Endodermal cell (in vitro differentiated cells): ENCODE measurements around the gene FAM177A1. TPM values are rescaled to one million over a fixed set of nuclear protein-coding genes. Genes with fewer than 3 reads are reported as not detected.
A peak's percentile ranks its signal among the peaks of the same experiment; 100 is the strongest.

Source experiments
- DNase-seq: peaks from one replicate; pipeline ENCODE4 v3.0.0-alpha.2; 2017
- H3K27ac ChIP-seq: 2 replicates; pipeline ENCODE4 v1.5.1; 2013; ENCODE audit warnings: mild to moderate bottlenecking, low read depth, low read length, moderate library complexity
- H3K27me3 ChIP-seq: 2 replicates; pipeline ENCODE4 v1.6.1; 2013; ENCODE audit warnings: mild to moderate bottlenecking, low read length, moderate library complexity; ENCODE audit not compliant: insufficient read depth, control insufficient read depth, poor library complexity, severe bottlenecking
- H3K36me3 ChIP-seq: 2 replicates; pipeline ENCODE4 v1.7.0; 2013; ENCODE audit warnings: mild to moderate bottlenecking, low read length, moderate library complexity; ENCODE audit not compliant: control insufficient read depth, insufficient read depth
- H3K4me1 ChIP-seq: one replicate; pipeline ENCODE4 v1.7.0; 2013; ENCODE audit warnings: low read length; ENCODE audit not compliant: control insufficient read depth, insufficient read depth
- H3K4me3 ChIP-seq: 2 replicates; pipeline ENCODE4 v1.5.1; 2013; ENCODE audit warnings: mild to moderate bottlenecking, low read length, moderate library complexity
- H3K9ac ChIP-seq: 2 replicates; pipeline ENCODE4 v1.6.1; 2013; ENCODE audit warnings: mild to moderate bottlenecking, low read length, moderate library complexity; ENCODE audit not compliant: poor library complexity, severe bottlenecking; ENCODE audit errors: extremely low read depth
- H3K9me3 ChIP-seq: 2 replicates; pipeline ENCODE4 v1.6.1; 2013; ENCODE audit warnings: mild to moderate bottlenecking, low read length, moderate library complexity; ENCODE audit not compliant: control insufficient read depth
- H3K27ac Mint-ChIP-seq: 2 replicates; pipeline ENCODE4 v1.8.0; 2020; ENCODE audit warnings: mixed read lengths
- H3K27me3 Mint-ChIP-seq: 2 replicates; pipeline ENCODE4 v1.8.0; 2021; ENCODE audit warnings: mild to moderate bottlenecking, mixed read lengths; ENCODE audit not compliant: insufficient read depth
- H3K36me3 Mint-ChIP-seq: 2 replicates; pipeline ENCODE4 v1.8.0; 2020; ENCODE audit warnings: low read depth, mixed read lengths
- H3K4me1 Mint-ChIP-seq: 2 replicates; pipeline ENCODE4 v1.8.0; 2020; ENCODE audit warnings: mixed read lengths
- H3K4me3 Mint-ChIP-seq: 2 replicates; pipeline ENCODE4 v1.8.0; 2020; ENCODE audit warnings: mild to moderate bottlenecking, moderate library complexity, mixed read lengths
- H3K9me3 Mint-ChIP-seq: 2 replicates; pipeline ENCODE4 v1.8.0; 2020; ENCODE audit warnings: mild to moderate bottlenecking, mixed read lengths
- WGBS, 2 experiments: methylation state at CpG; one replicate each; pipeline versions ENCODE4 v1.1.5 to v1.1.7; 2013; ENCODE audit warnings: missing lambda C conversion rate in 2 of 2, mixed read lengths in 1 of 2; ENCODE audit not compliant: insufficient coverage in 1 of 2, insufficient read length in 1 of 2; 5-methylcytosine and 5-hydroxymethylcytosine counted together
- total RNA-seq, 2 donors: library from RNA; stranded (reverse); fragmentation: NEBNext Ultra II Directional in 1 of 2; extraction: Animal tissue kit (Norgen Biotek cat#: 25700) in 1 of 2; gene quantifications; 2 replicates in 1 of 2; 3 replicates in 1 of 2; pipeline ENCODE4 v1.2.1, GENCODE V29; 2021
- TF ChIP-seq, protein P1 (sequence below): fragments of 200-600 bp; sonication (generic); conservative IDR thresholded peaks from 2 replicates; pipeline ENCODE4 v1.5.0; 2021; ENCODE audit warnings: antibody characterized with exemption, mild to moderate bottlenecking

FAM177A1 gene
- total RNA-seq, 2 donors from 2014 or later: 74.8 to 92.3 TPM

DNA sequence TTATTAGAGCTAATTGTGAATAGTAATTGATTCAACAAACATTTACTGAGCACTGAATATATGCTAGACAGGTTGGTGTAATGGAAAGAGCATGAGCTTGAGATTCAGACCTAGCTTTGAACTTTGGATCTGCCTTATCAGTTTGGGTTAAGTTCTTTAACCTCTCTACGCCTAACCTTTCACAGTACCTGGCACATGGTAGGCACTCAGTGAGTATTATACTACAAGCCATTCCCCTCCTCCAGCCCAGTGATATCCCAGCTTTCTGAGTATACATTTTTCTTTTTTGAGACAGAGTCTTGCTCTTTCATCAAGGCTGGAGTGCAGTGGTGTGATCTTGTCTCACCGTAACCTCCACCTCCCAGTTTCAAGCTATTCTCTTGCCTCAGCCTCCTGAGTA, 32.0 kb downstream of the FAM177A1 start:
- Histone ChIP-seq H3K4me3 (no peak overlapping the region), H3K4me1 (no peaks in the 10 kb centered on the region), H3K27me3 (no peaks in the 10 kb centered on the region), H3K9ac (no peak overlapping the region), H3K9me3 (peaks cover 6% of the 10 kb centered on the region), H3K27ac (no peak overlapping the region), H3K36me3 (peaks cover 74% of the 10 kb centered on the region)
- 97 to 100% methylated on average over 2 of the region's 2 CpGs for WGBS, 2 experiments
- H3K36me3 Mint-ChIP-seq: peaks cover 44% of the 10 kb centered on the region
- peak overlapping the region; percentile 18 for H3K27ac Mint-ChIP-seq
- TF ChIP-seq, protein P1, sequence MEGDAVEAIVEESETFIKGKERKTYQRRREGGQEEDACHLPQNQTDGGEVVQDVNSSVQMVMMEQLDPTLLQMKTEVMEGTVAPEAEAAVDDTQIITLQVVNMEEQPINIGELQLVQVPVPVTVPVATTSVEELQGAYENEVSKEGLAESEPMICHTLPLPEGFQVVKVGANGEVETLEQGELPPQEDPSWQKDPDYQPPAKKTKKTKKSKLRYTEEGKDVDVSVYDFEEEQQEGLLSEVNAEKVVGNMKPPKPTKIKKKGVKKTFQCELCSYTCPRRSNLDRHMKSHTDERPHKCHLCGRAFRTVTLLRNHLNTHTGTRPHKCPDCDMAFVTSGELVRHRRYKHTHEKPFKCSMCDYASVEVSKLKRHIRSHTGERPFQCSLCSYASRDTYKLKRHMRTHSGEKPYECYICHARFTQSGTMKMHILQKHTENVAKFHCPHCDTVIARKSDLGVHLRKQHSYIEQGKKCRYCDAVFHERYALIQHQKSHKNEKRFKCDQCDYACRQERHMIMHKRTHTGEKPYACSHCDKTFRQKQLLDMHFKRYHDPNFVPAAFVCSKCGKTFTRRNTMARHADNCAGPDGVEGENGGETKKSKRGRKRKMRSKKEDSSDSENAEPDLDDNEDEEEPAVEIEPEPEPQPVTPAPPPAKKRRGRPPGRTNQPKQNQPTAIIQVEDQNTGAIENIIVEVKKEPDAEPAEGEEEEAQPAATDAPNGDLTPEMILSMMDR: no peak
- no peaks in the 10 kb centered on the region for H3K4me1 Mint-ChIP-seq
- DNase-seq: no peak
- H3K4me3 Mint-ChIP-seq: no peak overlapping the region
- H3K27me3 Mint-ChIP-seq: no peaks in the 10 kb centered on the region
- no peaks in the 10 kb centered on the region for H3K9me3 Mint-ChIP-seq

DNA sequence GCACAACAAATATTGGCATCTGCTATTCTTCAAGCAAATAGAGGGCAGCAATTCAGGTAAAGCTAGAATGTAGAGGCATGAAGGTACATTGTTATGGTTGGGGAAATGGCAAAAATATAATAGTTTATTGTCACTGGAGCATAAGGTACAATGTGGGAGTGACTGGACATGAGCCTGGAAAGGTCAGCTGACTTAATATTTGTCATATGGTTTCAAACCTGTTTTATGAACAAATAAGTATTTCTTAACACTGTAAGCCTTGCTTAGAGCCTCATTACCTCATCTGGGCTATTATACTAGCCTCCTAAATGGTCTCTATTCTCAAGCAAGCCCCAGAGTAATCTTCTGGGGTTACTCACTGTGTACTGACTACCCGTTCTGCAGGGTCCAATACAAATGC, 33.7 kb downstream of the FAM177A1 start:
- Histone ChIP-seq H3K36me3 (peaks cover 73% of the 10 kb centered on the region), H3K4me1 (no peaks in the 10 kb centered on the region), H3K4me3 (no peak overlapping the region), H3K27ac (no peak overlapping the region), H3K27me3 (no peaks in the 10 kb centered on the region), H3K9ac (no peak overlapping the region), H3K9me3 (peaks cover 6% of the 10 kb centered on the region)
- WGBS, 2 experiments: 83 to 100% methylated on average over 1 of the region's 1 CpG
- Mint-ChIP-seq H3K9me3 (no peaks in the 10 kb centered on the region), H3K27me3 (no peaks in the 10 kb centered on the region), H3K4me1 (no peaks in the 10 kb centered on the region), H3K27ac (no peak overlapping the region), H3K36me3 (peaks cover 53% of the 10 kb centered on the region), H3K4me3 (no peak overlapping the region)
- no peak for DNase-seq
- TF ChIP-seq, protein P1: no peak

DNA sequence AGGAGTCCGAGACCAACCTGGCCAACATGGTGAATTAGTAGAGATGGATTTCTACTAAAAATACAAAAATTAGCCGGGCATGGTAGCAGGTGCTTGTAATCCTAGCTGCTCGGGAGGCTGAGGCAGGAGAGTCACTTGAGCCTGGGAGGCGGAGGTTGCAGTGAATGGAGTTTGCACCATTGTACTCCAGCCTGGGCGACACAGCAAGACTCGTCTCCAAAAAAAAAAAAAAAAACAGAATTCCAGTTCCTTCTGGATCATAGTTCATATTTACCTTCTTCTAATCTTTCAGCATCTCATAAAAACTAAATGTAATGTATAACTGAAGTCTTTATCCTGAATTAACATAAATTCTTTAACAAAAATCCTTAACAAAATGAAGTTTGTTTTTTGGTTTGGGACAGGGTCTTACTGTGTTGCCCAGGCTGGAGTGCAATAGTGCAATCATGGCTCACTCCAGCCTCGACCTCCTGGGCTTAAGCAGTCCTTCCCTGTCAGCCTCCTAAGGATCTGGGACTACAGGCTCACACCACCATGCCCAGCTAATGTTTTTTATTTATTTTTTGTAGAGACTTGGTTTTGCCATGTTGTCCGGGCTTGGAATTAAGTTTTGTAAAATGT, 37.6 kb downstream of the FAM177A1 start:
- H3K27me3 Mint-ChIP-seq: no peaks in the 10 kb centered on the region
- Histone ChIP-seq H3K9me3 (no peaks in the 10 kb centered on the region), H3K4me1 (no peaks in the 10 kb centered on the region), H3K27ac (no peak overlapping the region), H3K27me3 (no peaks in the 10 kb centered on the region), H3K9ac (no peak overlapping the region), H3K36me3 (peaks cover 81% of the 10 kb centered on the region), H3K4me3 (no peak overlapping the region)
- no peak overlapping the region for H3K4me3 Mint-ChIP-seq
- DNase-seq: no peak
- TF ChIP-seq, protein P1: no peak
- 92 to 94% methylated on average over 4 to 8 of the region's 8 CpGs for WGBS, 2 experiments
- H3K36me3 Mint-ChIP-seq: peaks cover 61% of the 10 kb centered on the region
- no peaks in the 10 kb centered on the region for H3K4me1 Mint-ChIP-seq
- H3K9me3 Mint-ChIP-seq: no peaks in the 10 kb centered on the region
- H3K27ac Mint-ChIP-seq: no peak overlapping the region
